HepG2 (cell line): ENCODE data around the gene ARG2. TPM values are rescaled to one million over a fixed set of nuclear protein-coding genes. Genes with fewer than 3 reads are reported as not detected.
A peak's percentile ranks its signal among the peaks of the same experiment; 100 is the strongest.

ENCODE experiments used
- HMG20A ChIP-seq: IDR thresholded peaks from 2 replicates; pipeline ENCODE4 v1.6.1; 2016; ENCODE audit warnings: borderline replicate concordance
- ZMAT3 ChIP-seq: sonication (generic); formaldehyde crosslinking; conservative IDR thresholded peaks from 2 replicates; pipeline ENCODE4 v1.7.0; 2021; ENCODE audit warnings: missing genetic modification reagents
- ZNF598 ChIP-seq: sonication (generic); formaldehyde crosslinking; IDR thresholded peaks from 2 replicates; pipeline ENCODE4 v1.5.1; 2020; ENCODE audit warnings: mild to moderate bottlenecking, missing genetic modification reagents, borderline replicate concordance
- polyA plus RNA-seq, 8 experiments: library from polyadenylated mRNA; depleted of rRNA in 3 of 8; stranded (reverse) in 7 of 8; unstranded in 1 of 8; fragments of >200 nt; fragmentation: Illumina TruSeq in 4 of 8; extraction: Trizol in 4 of 8; gene quantifications; 2 replicates each; pipeline versions ENCODE4 v1.2.1 to v1.2.3, GENCODE V29; 2011 to 2016; ENCODE audit warnings: low read depth in 4 of 8, missing spikeins in 1 of 8, mixed read lengths in 1 of 8; ENCODE audit not compliant: insufficient read depth in 1 of 8
- total RNA-seq, 5 experiments: library from RNA; depleted of rRNA; stranded (reverse); fragments of >200 nt; fragmentation: Illumina TruSeq; extraction: Trizol; gene quantifications; 2 replicates each; pipeline ENCODE4 v1.2.3, GENCODE V29; 2016; ENCODE audit warnings: low read depth in 1 of 5
- TF ChIP-seq, protein P1 (sequence below): IDR thresholded peaks from 2 replicates; pipeline ENCODE4 v1.6.1; 2012; ENCODE audit warnings: low read depth, low read length, improper control_type of control experiment
- TF ChIP-seq, protein P2 (sequence below): sonication (generic); formaldehyde crosslinking; IDR thresholded peaks from 2 replicates; pipeline ENCODE4 v1.8.1; 2023; ENCODE audit warnings: mild to moderate bottlenecking, missing genetic modification reagents
- TF ChIP-seq, protein P3 (sequence below): sonication (generic); formaldehyde crosslinking; IDR thresholded peaks from 2 replicates; pipeline ENCODE4 v1.9.0; 2022; ENCODE audit warnings: low read depth, missing genetic modification reagents
- TF ChIP-seq, protein P4 (sequence below): sonication (generic); formaldehyde crosslinking; IDR thresholded peaks from 2 replicates; pipeline ENCODE4 v1.4.0; 2020; ENCODE audit warnings: missing genetic modification reagents
- TF ChIP-seq, protein P5 (sequence below): sonication (generic); formaldehyde crosslinking; IDR thresholded peaks from 2 replicates; pipeline ENCODE4 v1.5.0; 2020; ENCODE audit warnings: missing genetic modification reagents

ARG2 gene
- total and polyA plus RNA-seq, 2 of the 13 experiments (the other 11 are each of a cell fraction or from before 2014, with no cell fraction given), result 37.5 to 73.6 TPM

- TF ChIP-seq, protein P1, sequence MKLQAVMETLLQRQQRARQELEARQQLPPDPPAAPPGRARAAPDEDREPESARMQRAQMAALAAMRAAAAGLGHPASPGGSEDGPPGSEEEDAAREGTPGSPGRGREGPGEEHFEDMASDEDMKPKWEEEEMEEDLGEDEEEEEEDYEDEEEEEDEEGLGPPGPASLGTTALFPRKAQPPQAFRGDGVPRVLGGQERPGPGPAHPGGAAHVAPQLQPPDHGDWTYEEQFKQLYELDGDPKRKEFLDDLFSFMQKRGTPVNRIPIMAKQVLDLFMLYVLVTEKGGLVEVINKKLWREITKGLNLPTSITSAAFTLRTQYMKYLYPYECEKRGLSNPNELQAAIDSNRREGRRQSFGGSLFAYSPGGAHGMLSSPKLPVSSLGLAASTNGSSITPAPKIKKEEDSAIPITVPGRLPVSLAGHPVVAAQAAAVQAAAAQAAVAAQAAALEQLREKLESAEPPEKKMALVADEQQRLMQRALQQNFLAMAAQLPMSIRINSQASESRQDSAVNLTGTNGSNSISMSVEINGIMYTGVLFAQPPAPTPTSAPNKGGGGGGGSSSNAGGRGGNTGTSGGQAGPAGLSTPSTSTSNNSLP, result no peak
- no peak for TF ChIP-seq ZMAT3 (CRISPR knock-in tag)
- TF ChIP-seq ZNF598 (CRISPR knock-in tag), result peak; percentile 34; the same call in 1 of the 2 replicates
- TF ChIP-seq, protein P2, sequence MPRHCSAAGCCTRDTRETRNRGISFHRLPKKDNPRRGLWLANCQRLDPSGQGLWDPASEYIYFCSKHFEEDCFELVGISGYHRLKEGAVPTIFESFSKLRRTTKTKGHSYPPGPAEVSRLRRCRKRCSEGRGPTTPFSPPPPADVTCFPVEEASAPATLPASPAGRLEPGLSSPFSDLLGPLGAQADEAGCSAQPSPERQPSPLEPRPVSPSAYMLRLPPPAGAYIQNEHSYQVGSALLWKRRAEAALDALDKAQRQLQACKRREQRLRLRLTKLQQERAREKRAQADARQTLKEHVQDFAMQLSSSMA (CRISPR knock-in tag), result no peak
- TF ChIP-seq, protein P3, sequence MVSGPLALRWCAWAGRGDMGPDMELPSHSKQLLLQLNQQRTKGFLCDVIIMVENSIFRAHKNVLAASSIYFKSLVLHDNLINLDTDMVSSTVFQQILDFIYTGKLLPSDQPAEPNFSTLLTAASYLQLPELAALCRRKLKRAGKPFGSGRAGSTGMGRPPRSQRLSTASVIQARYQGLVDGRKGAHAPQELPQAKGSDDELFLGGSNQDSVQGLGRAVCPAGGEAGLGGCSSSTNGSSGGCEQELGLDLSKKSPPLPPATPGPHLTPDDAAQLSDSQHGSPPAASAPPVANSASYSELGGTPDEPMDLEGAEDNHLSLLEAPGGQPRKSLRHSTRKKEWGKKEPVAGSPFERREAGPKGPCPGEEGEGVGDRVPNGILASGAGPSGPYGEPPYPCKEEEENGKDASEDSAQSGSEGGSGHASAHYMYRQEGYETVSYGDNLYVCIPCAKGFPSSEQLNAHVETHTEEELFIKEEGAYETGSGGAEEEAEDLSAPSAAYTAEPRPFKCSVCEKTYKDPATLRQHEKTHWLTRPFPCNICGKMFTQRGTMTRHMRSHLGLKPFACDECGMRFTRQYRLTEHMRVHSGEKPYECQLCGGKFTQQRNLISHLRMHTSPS (CRISPR knock-in tag), result no peak
- no peak for TF ChIP-seq HMG20A (CRISPR knock-in tag)
- TF ChIP-seq, protein P4, sequence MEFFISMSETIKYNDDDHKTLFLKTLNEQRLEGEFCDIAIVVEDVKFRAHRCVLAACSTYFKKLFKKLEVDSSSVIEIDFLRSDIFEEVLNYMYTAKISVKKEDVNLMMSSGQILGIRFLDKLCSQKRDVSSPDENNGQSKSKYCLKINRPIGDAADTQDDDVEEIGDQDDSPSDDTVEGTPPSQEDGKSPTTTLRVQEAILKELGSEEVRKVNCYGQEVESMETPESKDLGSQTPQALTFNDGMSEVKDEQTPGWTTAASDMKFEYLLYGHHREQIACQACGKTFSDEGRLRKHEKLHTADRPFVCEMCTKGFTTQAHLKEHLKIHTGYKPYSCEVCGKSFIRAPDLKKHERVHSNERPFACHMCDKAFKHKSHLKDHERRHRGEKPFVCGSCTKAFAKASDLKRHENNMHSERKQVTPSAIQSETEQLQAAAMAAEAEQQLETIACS (CRISPR knock-in tag), result no peak
- TF ChIP-seq, protein P5, sequence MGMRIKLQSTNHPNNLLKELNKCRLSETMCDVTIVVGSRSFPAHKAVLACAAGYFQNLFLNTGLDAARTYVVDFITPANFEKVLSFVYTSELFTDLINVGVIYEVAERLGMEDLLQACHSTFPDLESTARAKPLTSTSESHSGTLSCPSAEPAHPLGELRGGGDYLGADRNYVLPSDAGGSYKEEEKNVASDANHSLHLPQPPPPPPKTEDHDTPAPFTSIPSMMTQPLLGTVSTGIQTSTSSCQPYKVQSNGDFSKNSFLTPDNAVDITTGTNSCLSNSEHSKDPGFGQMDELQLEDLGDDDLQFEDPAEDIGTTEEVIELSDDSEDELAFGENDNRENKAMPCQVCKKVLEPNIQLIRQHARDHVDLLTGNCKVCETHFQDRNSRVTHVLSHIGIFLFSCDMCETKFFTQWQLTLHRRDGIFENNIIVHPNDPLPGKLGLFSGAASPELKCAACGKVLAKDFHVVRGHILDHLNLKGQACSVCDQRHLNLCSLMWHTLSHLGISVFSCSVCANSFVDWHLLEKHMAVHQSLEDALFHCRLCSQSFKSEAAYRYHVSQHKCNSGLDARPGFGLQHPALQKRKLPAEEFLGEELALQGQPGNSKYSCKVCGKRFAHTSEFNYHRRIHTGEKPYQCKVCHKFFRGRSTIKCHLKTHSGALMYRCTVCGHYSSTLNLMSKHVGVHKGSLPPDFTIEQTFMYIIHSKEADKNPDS (CRISPR knock-in tag), result no peak
These were observed at the start of gene ARG2 (continued) for GRCh38 chr14:67619446-67620216.
